HL-60 (cell line): ENCODE data around the gene LRP10.

Experiments used
- GABPA ChIP-seq: IDR thresholded peaks from 2 replicates; pipeline ENCODE4 v1.6.1; 2012; ENCODE audit warnings: low read depth
- POLR2AphosphoS5 ChIP-seq: IDR thresholded peaks from 2 replicates; pipeline ENCODE4 v1.6.1; 2012; ENCODE audit warnings: low read depth
- TF ChIP-seq, protein P1 (sequence below): IDR thresholded peaks from one replicate; pipeline ENCODE4 v1.5.1; 2011; ENCODE audit warnings: low read length, control low read depth, inconsistent platforms; ENCODE audit not compliant: insufficient read depth
- TF ChIP-seq, protein P2 (sequence below): IDR thresholded peaks from 2 replicates; pipeline ENCODE4 v1.6.1; 2012; ENCODE audit warnings: low read depth; ENCODE audit not compliant: insufficient replicate concordance

DNA sequence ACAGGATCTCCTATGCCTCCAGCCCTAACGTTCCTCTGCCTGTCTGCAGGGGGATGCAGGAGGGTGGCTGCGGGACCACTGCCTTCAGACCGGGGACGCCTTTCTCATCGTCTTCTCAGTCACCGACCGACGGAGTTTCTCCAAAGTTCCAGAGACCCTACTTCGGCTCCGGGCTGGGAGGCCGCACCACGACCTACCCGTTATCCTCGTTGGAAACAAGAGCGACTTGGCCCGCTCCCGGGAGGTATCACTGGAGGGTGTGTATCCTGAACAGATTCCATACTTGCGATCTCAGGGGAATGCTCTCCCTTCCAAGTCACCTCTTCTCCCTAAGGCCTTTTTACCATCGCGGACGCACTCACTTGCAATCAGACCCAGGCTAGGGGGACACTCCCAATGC lies 14.4 kb downstream of the LRP10 start:
- TF ChIP-seq, protein P1, sequence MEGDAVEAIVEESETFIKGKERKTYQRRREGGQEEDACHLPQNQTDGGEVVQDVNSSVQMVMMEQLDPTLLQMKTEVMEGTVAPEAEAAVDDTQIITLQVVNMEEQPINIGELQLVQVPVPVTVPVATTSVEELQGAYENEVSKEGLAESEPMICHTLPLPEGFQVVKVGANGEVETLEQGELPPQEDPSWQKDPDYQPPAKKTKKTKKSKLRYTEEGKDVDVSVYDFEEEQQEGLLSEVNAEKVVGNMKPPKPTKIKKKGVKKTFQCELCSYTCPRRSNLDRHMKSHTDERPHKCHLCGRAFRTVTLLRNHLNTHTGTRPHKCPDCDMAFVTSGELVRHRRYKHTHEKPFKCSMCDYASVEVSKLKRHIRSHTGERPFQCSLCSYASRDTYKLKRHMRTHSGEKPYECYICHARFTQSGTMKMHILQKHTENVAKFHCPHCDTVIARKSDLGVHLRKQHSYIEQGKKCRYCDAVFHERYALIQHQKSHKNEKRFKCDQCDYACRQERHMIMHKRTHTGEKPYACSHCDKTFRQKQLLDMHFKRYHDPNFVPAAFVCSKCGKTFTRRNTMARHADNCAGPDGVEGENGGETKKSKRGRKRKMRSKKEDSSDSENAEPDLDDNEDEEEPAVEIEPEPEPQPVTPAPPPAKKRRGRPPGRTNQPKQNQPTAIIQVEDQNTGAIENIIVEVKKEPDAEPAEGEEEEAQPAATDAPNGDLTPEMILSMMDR = no peak
- no peak for TF ChIP-seq POLR2AphosphoS5
- TF ChIP-seq, protein P2, sequence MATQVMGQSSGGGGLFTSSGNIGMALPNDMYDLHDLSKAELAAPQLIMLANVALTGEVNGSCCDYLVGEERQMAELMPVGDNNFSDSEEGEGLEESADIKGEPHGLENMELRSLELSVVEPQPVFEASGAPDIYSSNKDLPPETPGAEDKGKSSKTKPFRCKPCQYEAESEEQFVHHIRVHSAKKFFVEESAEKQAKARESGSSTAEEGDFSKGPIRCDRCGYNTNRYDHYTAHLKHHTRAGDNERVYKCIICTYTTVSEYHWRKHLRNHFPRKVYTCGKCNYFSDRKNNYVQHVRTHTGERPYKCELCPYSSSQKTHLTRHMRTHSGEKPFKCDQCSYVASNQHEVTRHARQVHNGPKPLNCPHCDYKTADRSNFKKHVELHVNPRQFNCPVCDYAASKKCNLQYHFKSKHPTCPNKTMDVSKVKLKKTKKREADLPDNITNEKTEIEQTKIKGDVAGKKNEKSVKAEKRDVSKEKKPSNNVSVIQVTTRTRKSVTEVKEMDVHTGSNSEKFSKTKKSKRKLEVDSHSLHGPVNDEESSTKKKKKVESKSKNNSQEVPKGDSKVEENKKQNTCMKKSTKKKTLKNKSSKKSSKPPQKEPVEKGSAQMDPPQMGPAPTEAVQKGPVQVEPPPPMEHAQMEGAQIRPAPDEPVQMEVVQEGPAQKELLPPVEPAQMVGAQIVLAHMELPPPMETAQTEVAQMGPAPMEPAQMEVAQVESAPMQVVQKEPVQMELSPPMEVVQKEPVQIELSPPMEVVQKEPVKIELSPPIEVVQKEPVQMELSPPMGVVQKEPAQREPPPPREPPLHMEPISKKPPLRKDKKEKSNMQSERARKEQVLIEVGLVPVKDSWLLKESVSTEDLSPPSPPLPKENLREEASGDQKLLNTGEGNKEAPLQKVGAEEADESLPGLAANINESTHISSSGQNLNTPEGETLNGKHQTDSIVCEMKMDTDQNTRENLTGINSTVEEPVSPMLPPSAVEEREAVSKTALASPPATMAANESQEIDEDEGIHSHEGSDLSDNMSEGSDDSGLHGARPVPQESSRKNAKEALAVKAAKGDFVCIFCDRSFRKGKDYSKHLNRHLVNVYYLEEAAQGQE = no peak
- no peak for TF ChIP-seq GABPA
